GM12878 (cell line): ENCODE results near the gene ATP4A. TPM values are rescaled to one million over a fixed set of nuclear protein-coding genes. Genes with fewer than 3 reads are reported as not detected.

Experiments used
- ATAC-seq: fragments of 200-7000 bp; cut with Tn5 transposase; 3 replicates; pipeline ENCODE4 v1.9.1; 2020; ENCODE audit warnings: mild to moderate bottlenecking, moderate library complexity
- BruUV-seq: library from RNA; stranded (reverse); fragments of 400-500 nt; replicated peaks from 2 replicates; lab custom pipeline; 2021; lab: Mats Ljungman, UMichigan
- CTCF ChIA-PET: fragments of 300-600 bp; sonication (Branson Sonifier 250); formaldehyde crosslinking; extraction: SDS; loops from one replicate; lab custom pipeline; 2021; ENCODE audit warnings: inconsistent platforms; lab: Yijun Ruan, JAX
- POLR2A ChIA-PET: fragments of 350-600 bp; formaldehyde crosslinking; extraction: SDS; loops from one replicate; lab custom pipeline; 2021; ENCODE audit warnings: inconsistent platforms; lab: Charles Lee
- RAD21 ChIA-PET: fragments of 300-600 bp; sonication (Branson Sonifier 250); formaldehyde crosslinking; loops from one replicate; lab custom pipeline; 2023; ENCODE audit warnings: antibody characterized with exemption; ENCODE audit not compliant: unreplicated experiment; lab: Charles Lee
- SMC1A ChIA-PET: fragments of 300-600 bp; sonication (Branson Sonifier 250); formaldehyde crosslinking; loops from one replicate; lab custom pipeline; 2023; ENCODE audit not compliant: unreplicated experiment, uncharacterized antibody; lab: Charles Lee
- DNase-seq: peaks from one replicate; pipeline ENCODE4 v3.0.0-alpha.2; 2011; ENCODE audit warnings: low read depth, low spot score
- FAIRE-seq: peaks from 3 replicates; lab custom pipeline; 2011; peaks lifted over from hg19 to GRCh38; lab: Jason Lieb, UNC
- H2AFZ ChIP-seq: 2 replicates; pipeline ENCODE4 v1.6.0; 2011; ENCODE audit warnings: low read depth, low read length, control low read depth; ENCODE audit not compliant: control insufficient read depth
- H3K27ac ChIP-seq: 2 replicates; pipeline ENCODE4 v1.5.1; 2011; ENCODE audit warnings: control low read depth; ENCODE audit not compliant: control insufficient read depth, insufficient read depth
- H3K27me3 ChIP-seq, 2 experiments: replicated peaks in 1 of 2; 2 replicates each; pipeline versions ENCODE4 v1.6.0 to v1.6.1; 2011; ENCODE audit warnings: low read length in 1 of 2; ENCODE audit not compliant: control insufficient read depth in 2 of 2, insufficient read depth in 2 of 2
- H3K36me3 ChIP-seq, 2 experiments: 2 replicates each; pipeline ENCODE4 v1.5.1; 2011; ENCODE audit warnings: low read length in 1 of 2; ENCODE audit not compliant: control insufficient read depth in 2 of 2, insufficient read depth in 2 of 2
- H3K4me1 ChIP-seq: 2 replicates; pipeline ENCODE4 v1.6.1; 2011; ENCODE audit warnings: mild to moderate bottlenecking, low read length, moderate library complexity, mixed read lengths; ENCODE audit not compliant: control insufficient read depth, insufficient read depth
- H3K4me2 ChIP-seq: 2 replicates; pipeline ENCODE4 v1.6.0; 2011; ENCODE audit warnings: control low read depth; ENCODE audit not compliant: control insufficient read depth, insufficient read depth
- H3K4me3 ChIP-seq: fragments of 200-600 bp; sonication (generic); 2 replicates; pipeline ENCODE4 v1.5.1; 2016
- H3K79me2 ChIP-seq: 2 replicates; pipeline ENCODE4 v1.6.0; 2011; ENCODE audit warnings: low read length; ENCODE audit not compliant: control insufficient read depth, insufficient read depth
- H3K9ac ChIP-seq: 2 replicates; pipeline ENCODE4 v1.8.0; 2011; ENCODE audit warnings: low read length, control low read depth, mixed read lengths; ENCODE audit not compliant: control insufficient read depth, insufficient read depth
- H3K9me3 ChIP-seq: replicated peaks from 3 replicates; pipeline ENCODE4 v1.5.1; 2011; ENCODE audit warnings: mild to moderate bottlenecking, low read length; ENCODE audit not compliant: control insufficient read depth, insufficient read depth
- H4K20me1 ChIP-seq: 2 replicates; pipeline ENCODE4 v1.6.0; 2011; ENCODE audit not compliant: control insufficient read depth, insufficient read depth
- ATF2 ChIP-seq: IDR thresholded peaks from 2 replicates; pipeline ENCODE4 v1.6.1; 2012; ENCODE audit warnings: low read length, inconsistent platforms
- CBFB ChIP-seq: IDR thresholded peaks from 2 replicates; pipeline ENCODE4 v1.6.1; 2016; ENCODE audit warnings: antibody characterized with exemption, low read depth
- CHD2 ChIP-seq: IDR thresholded peaks from 2 replicates; pipeline ENCODE4 v1.6.1; 2011; ENCODE audit warnings: low read depth, low read length, improper control_type of control experiment, borderline replicate concordance
- CUX1 ChIP-seq: IDR thresholded peaks from 2 replicates; pipeline ENCODE4 v1.6.1; 2012; ENCODE audit warnings: improper control_type of control experiment, low read depth, low read length; ENCODE audit not compliant: insufficient replicate concordance
- ESRRA ChIP-seq: IDR thresholded peaks from 2 replicates; pipeline ENCODE4 v1.6.1; 2012; ENCODE audit warnings: mild to moderate bottlenecking, low read length, improper control_type of control experiment
- ETV6 ChIP-seq, 2 experiments: fragments of 450-650 bp in 1 of 2; IDR thresholded peaks in 1 of 2; conservative IDR thresholded peaks in 1 of 2; 2 replicates each; pipeline ENCODE4 v1.6.1; 2014; ENCODE audit warnings: antibody characterized with exemption in 1 of 2, borderline replicate concordance in 1 of 2, low read depth in 1 of 2, mild to moderate bottlenecking in 1 of 2, moderate library complexity in 1 of 2
- HDAC2 ChIP-seq: fragments of 200-600 bp; sonication (generic); IDR thresholded peaks from 2 replicates; pipeline ENCODE4 v1.6.1; 2017
- JUND ChIP-seq: IDR thresholded peaks from 2 replicates; pipeline ENCODE4 v1.6.1; 2012; ENCODE audit warnings: low read depth, mild to moderate bottlenecking, low read length, improper control_type of control experiment, moderate library complexity
- NFXL1 ChIP-seq: fragments of 450-650 bp; IDR thresholded peaks from 2 replicates; pipeline ENCODE4 v1.6.1; 2017; ENCODE audit warnings: antibody characterized with exemption, mild to moderate bottlenecking, borderline replicate concordance
- RCOR1 ChIP-seq: conservative IDR thresholded peaks from 2 replicates; pipeline ENCODE4 v1.6.1; 2012; ENCODE audit warnings: low read depth, low read length, improper control_type of control experiment
- ZBTB4 ChIP-seq: fragments of 450-650 bp; formaldehyde crosslinking; IDR thresholded peaks from 2 replicates; pipeline ENCODE4 v1.4.0; 2022; ENCODE audit warnings: mild to moderate bottlenecking, moderate library complexity
- WGBS: methylation state at CpG from one replicate; pipeline ENCODE4 v1.1.6; 2016; ENCODE audit warnings: low lambda C conversion rate; ENCODE audit not compliant: insufficient replicate concordance, insufficient coverage; ENCODE audit errors: missing lambda C conversion rate; 5-methylcytosine and 5-hydroxymethylcytosine counted together
- in situ Hi-C: fragments of 300-500 bp; cut with MboI; formaldehyde crosslinking; loops from 9 replicates; pipeline ENCODE4 v1.14.3; 2018; ENCODE audit warnings: mixed read lengths
- intact Hi-C: fragments of 100-400 bp; cut with micrococcal nuclease; formaldehyde crosslinking; loops from one replicate; pipeline ENCODE4 v1.14.2; 2022; ENCODE audit not compliant: unreplicated experiment
- polyA plus RNA-seq, 11 experiments: library from polyadenylated mRNA; depleted of rRNA in 4 of 11; unstranded in 6 of 11; stranded (reverse) in 5 of 11; fragments of >200 nt; fragmentation: Nextera tagmentation in 4 of 11; fragmentation: Illumina TruSeq in 1 of 11; extraction: Ambion mirVana in 4 of 11; extraction: Trizol in 1 of 11; gene quantifications; 1 replicate in 1 of 11; 2 replicates in 10 of 11; pipeline versions ENCODE4 v1.2.1 to v1.2.3, GENCODE V29; 2011 to 2016; ENCODE audit warnings: inconsistent platforms in 2 of 11, missing spikeins in 2 of 11, low read depth in 1 of 11
- total RNA-seq, 4 experiments: library from RNA; depleted of rRNA in 3 of 4; stranded (reverse); fragments of >200 nt in 3 of 4; fragmentation: Illumina TruSeq in 1 of 4; extraction: Trizol in 1 of 4; gene quantifications; 2 replicates each; pipeline versions ENCODE4 v1.2.1 to v1.2.3, GENCODE V29; 2013 to 2021

ATP4A gene
- total and polyA plus RNA-seq, 10 of the 15 experiments (the other 5 are each of a cell fraction or from before 2014, with no cell fraction given): 0.03 to 1.5 (median 0.11) TPM; not detected in 3

- no peak for TF ChIP-seq ATF2
- TF ChIP-seq HDAC2: no peak
These were observed 55.9 kb downstream of the ATP4A start (continued) for GRCh38 chr19:35507561-35507960.

GRCh38 chr19:35506011-35506410 is 57.4 kb downstream of the ATP4A start:
- H3K27ac ChIP-seq: no peak overlapping the region
- in situ Hi-C loops: no loop called here
- intact Hi-C loops: no loop called here
- FAIRE-seq (no peak), DNase-seq (no peak), ATAC-seq (no peak)
- ChIA-PET RAD21 (interaction anchor here (0.8 to 1.9 kb wide), 4 partner anchors 11 to 160 kb away, joined by 3 to 8 read pairs (median 6); no protein-coding TSS in a partner anchor), POLR2A (interaction anchor here (1.0 to 1.1 kb wide), 3 partner anchors 87 to 178 kb away, joined by 3 to 4 read pairs (median 3); partner anchors contain the start of gene COX6B1), SMC1A (interaction anchor here (1.8 to 5.7 kb wide), 3 partner anchors 8 to 153 kb away, joined by 6 to 35 read pairs (median 10); no protein-coding TSS in a partner anchor), CTCF (interaction anchor here (1.0 to 6.3 kb wide), 8 partner anchors 9 to 153 kb away, joined by 3 to 87 read pairs (median 8); no protein-coding TSS in a partner anchor)
- H4K20me1 ChIP-seq: no peaks in the 10 kb centered on the region
- H3K9me3 ChIP-seq: no peaks in the 10 kb centered on the region
- no peak overlapping the region for H3K4me3 ChIP-seq
- H2AFZ ChIP-seq: no peak overlapping the region
- peaks cover 12% of the 10 kb centered on the region for H3K4me1 ChIP-seq
- H3K9ac ChIP-seq: no peak overlapping the region
- H3K27me3 ChIP-seq: no peaks in the 10 kb centered on the region; a peak in 1 of 4 replicates
- no peaks in the 10 kb centered on the region for H3K79me2 ChIP-seq
- 58% methylated on average over 6 of the region's 7 CpGs for WGBS
- H3K4me2 ChIP-seq: no peak overlapping the region
- H3K36me3 ChIP-seq: no peaks in the 10 kb centered on the region
- BruUV-seq: no TSS peak
- TF ChIP-seq RCOR1: no peak
- no peak for TF ChIP-seq ETV6 (conservative IDR thresholded peaks at IDR 0.05 in 1 of 2, IDR thresholded peaks at IDR 0.05 in 1 of 2; ENCODE audit: borderline replicate concordance in 1 of 2, low read depth in 1 of 2)
- TF ChIP-seq CBFB: no peak
- TF ChIP-seq NFXL1: no peak
- no peak for TF ChIP-seq ESRRA
- no peak for TF ChIP-seq ZBTB4 (CRISPR knock-in tag)
- no peak for TF ChIP-seq CUX1
- TF ChIP-seq JUND: no peak
- TF ChIP-seq CHD2: no peak
